ELR (cell line): ENCODE data around the gene LY9.

Experiments used
- DNase-seq: peaks from one replicate; pipeline ENCODE4 v3.0.0-alpha.2; 2015; ENCODE audit warnings: low read depth

LY9 gene

GRCh38 chr1:160801836-160802580 lies 6.0 kb downstream of the LY9 start:
- DNase-seq, result no peak

GRCh38 chr1:160806109-160806665 lies 10.2 kb downstream of the LY9 start:
- DNase-seq, result peak; percentile 8

- DNase-seq, result no peak
Observed at GRCh38 chr1:160806784-160807183, 10.8 kb downstream of the LY9 start.

GRCh38 chr1:160807247-160807646 lies 11.3 kb downstream of the LY9 start:
- no peak for DNase-seq

GRCh38 chr1:160807738-160808137 lies 11.8 kb downstream of the LY9 start:
- DNase-seq, result no peak

- DNase-seq, result no peak
Observed at GRCh38 chr1:160808289-160808688, 12.3 kb downstream of the LY9 start.

GRCh38 chr1:160810486-160810885 lies 14.5 kb downstream of the LY9 start:
- no peak for DNase-seq

GRCh38 chr1:160811147-160811546 lies 15.2 kb downstream of the LY9 start:
- no peak for DNase-seq

- DNase-seq, result peak; percentile 32
Observed at GRCh38 chr1:160813215-160813614, 17.2 kb downstream of the LY9 start.

GRCh38 chr1:160814316-160814715 lies 18.3 kb downstream of the LY9 start:
- DNase-seq, result no peak

- no peak for DNase-seq
Observed at GRCh38 chr1:160814856-160815255, 18.9 kb downstream of the LY9 start.

- DNase-seq, result no peak
Observed at GRCh38 chr1:160818207-160818937, 22.4 kb downstream of the LY9 start.

GRCh38 chr1:160819186-160819585 lies 23.2 kb downstream of the LY9 start:
- DNase-seq, result no peak

- DNase-seq, result peak; percentile 12
Observed at GRCh38 chr1:160821627-160822026, 25.7 kb downstream of the LY9 start.

- no peak for DNase-seq
Observed at GRCh38 chr1:160823296-160823695, 27.3 kb downstream of the LY9 start.

GRCh38 chr1:160826546-160826945 lies 30.6 kb downstream of the LY9 start:
- peak; percentile 44 for DNase-seq

- DNase-seq, result no peak
Observed at GRCh38 chr1:160827418-160827817, 31.4 kb downstream of the LY9 start.

GRCh38 chr1:160829766-160830165 lies 33.8 kb downstream of the LY9 start:
- DNase-seq, result no peak

GRCh38 chr1:160830321-160831153 lies 34.6 kb downstream of the LY9 start:
- peak; percentile 65 for DNase-seq

- peak; percentile 51 for DNase-seq
Observed at GRCh38 chr1:160834945-160835565, 39.1 kb downstream of the LY9 start.

- DNase-seq, result no peak
Observed at GRCh38 chr1:160835751-160836150, 39.8 kb downstream of the LY9 start.

- DNase-seq, result no peak
Observed at GRCh38 chr1:160836561-160836960, 40.6 kb downstream of the LY9 start.
